Calu3 (cell line): ENCODE results near the gene MED27. TPM values are rescaled to one million over a fixed set of nuclear protein-coding genes. Genes with fewer than 3 reads are reported as not detected.

Experiments
- BruUV-seq: library from RNA; stranded (reverse); fragments of 400-500 nt; replicated peaks from 2 replicates; lab custom pipeline; 2021; lab: Mats Ljungman, UMichigan
- CTCF ChIA-PET: fragments of 300-600 bp; sonication (Branson Sonifier 250); formaldehyde crosslinking; loops from one replicate; lab custom pipeline; 2022; ENCODE audit warnings: antibody characterized with exemption; lab: Charles Lee
- DNase-seq: peaks from one replicate; pipeline ENCODE4 v3.0.0; 2022
- H3K27ac Mint-ChIP-seq: one replicate; pipeline ENCODE4 v1.8.0; 2022; ENCODE audit warnings: mixed read lengths; ENCODE audit not compliant: unreplicated experiment
- H3K27me3 Mint-ChIP-seq: one replicate; pipeline ENCODE4 v1.8.0; 2022; ENCODE audit warnings: mixed read lengths; ENCODE audit not compliant: unreplicated experiment
- H3K36me3 Mint-ChIP-seq: one replicate; pipeline ENCODE4 v1.8.0; 2022; ENCODE audit warnings: mild to moderate bottlenecking, moderate library complexity, mixed read lengths; ENCODE audit not compliant: insufficient read depth, unreplicated experiment
- H3K4me1 Mint-ChIP-seq: one replicate; pipeline ENCODE4 v1.8.0; 2022; ENCODE audit warnings: mild to moderate bottlenecking, low read depth, mixed read lengths; ENCODE audit not compliant: unreplicated experiment
- H3K4me3 Mint-ChIP-seq: one replicate; pipeline ENCODE4 v1.8.0; 2022; ENCODE audit warnings: mild to moderate bottlenecking, low read depth, moderate library complexity, mixed read lengths; ENCODE audit not compliant: unreplicated experiment
- H3K9me3 Mint-ChIP-seq: one replicate; pipeline ENCODE4 v1.8.0; 2022; ENCODE audit warnings: low read depth, mixed read lengths; ENCODE audit not compliant: unreplicated experiment
- CTCF ChIP-seq: fragments of 200-600 bp; IDR thresholded peaks from one replicate; pipeline ENCODE4 v1.8.0; 2022; ENCODE audit warnings: antibody characterized with exemption; ENCODE audit not compliant: unreplicated experiment
- intact Hi-C: fragments of 100-400 bp; cut with micrococcal nuclease; formaldehyde crosslinking; loops from one replicate; pipeline ENCODE4 v1.10.0; 2022; ENCODE audit not compliant: unreplicated experiment
- total RNA-seq: library from RNA; stranded (reverse); gene quantifications from 2 replicates; pipeline ENCODE4 v1.2.3, GENCODE V29; 2022

Gene MED27
- total RNA-seq, 1 experiment from 2014 or later, result 19.3 TPM

DNA sequence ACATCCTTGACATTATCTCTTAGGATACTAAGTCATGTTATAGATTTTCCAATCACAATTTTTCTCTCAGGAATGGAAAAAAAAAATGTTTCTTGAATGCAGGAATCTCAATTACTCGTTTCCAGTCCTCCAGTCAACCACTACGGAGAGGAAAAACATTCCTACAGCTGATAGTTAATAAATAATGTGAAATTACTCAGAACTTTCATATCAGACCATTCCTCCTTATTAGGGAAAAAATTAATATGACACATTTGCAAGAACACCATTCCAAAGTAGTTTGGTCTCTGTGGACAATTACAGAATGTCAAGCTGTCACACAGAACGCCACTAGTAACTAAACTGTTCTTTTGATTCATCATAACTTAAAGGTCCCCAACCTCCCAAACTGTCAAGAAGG lies 31.5 kb downstream of the MED27 start:
- no peak overlapping the region for H3K4me3 Mint-ChIP-seq
- H3K4me1 Mint-ChIP-seq, result no peaks in the 10 kb centered on the region
- intact Hi-C loops, result no loop called here
- no TSS peak for BruUV-seq
- no peak for TF ChIP-seq CTCF
- CTCF ChIA-PET, result no interaction called here
- no peak overlapping the region for H3K27ac Mint-ChIP-seq
- DNase-seq, result no peak
- no peaks in the 10 kb centered on the region for H3K36me3 Mint-ChIP-seq
- no peaks in the 10 kb centered on the region for H3K9me3 Mint-ChIP-seq
- H3K27me3 Mint-ChIP-seq, result no peaks in the 10 kb centered on the region

GRCh38 chr9:132046456-132046855 lies 33.2 kb downstream of the MED27 start:
- no TSS peak for BruUV-seq
- H3K9me3 Mint-ChIP-seq, result no peaks in the 10 kb centered on the region

DNA sequence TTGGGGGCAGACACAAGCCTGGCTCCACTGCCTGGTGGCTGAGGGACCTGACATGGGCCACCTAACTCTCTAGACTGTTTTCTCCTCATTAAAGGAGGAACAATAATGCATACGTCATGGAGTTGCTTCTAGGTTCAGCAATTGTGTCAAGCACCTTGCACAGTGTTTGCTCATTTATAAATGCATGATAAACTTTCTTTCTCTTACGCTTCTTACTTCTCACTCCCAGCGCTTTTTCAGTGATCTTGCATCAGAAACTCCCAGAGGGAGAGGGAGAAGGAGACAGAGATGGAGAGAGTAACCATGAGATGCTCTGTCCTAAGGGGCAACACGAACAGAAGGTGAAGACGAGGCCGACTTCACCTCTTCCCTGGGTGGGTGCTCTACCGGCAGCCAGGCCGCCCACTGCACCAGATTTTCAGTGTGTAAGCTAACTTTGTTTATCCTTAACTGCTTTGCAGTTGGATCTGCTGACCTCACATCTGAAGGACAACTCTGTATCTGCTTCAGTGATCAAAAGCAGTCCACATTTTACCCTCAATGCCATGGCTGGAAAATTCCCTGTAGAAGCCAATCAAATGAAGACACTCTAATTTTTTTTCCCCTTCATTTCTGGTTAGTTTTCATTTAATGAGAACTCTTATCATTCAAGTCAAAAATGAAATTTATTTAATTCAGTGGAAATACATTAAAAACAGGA lies 35.3 kb downstream of the MED27 start:
- Mint-ChIP-seq H3K4me1 (no peaks in the 10 kb centered on the region), H3K36me3 (no peaks in the 10 kb centered on the region), H3K27ac (no peak overlapping the region), H3K4me3 (no peak overlapping the region), H3K9me3 (no peaks in the 10 kb centered on the region), H3K27me3 (no peaks in the 10 kb centered on the region)
- no TSS peak for BruUV-seq
- TF ChIP-seq CTCF, result no peak
- DNase-seq, result no peak
- CTCF ChIA-PET, result no interaction called here
- intact Hi-C loops, result no loop called here

More at GRCh38 chr9:132046456-132046855, 33.2 kb downstream of the MED27 start:
- CTCF ChIA-PET, result no interaction called here
- Mint-ChIP-seq H3K36me3 (no peaks in the 10 kb centered on the region), H3K27ac (no peak overlapping the region), H3K4me1 (no peaks in the 10 kb centered on the region), H3K27me3 (no peaks in the 10 kb centered on the region), H3K4me3 (no peak overlapping the region)
- intact Hi-C loops, result no loop called here
- TF ChIP-seq CTCF, result no peak
- no peak for DNase-seq

GRCh38 chr9:132043708-132044107 lies 36.0 kb downstream of the MED27 start:
- Mint-ChIP-seq H3K27me3 (no peaks in the 10 kb centered on the region), H3K9me3 (no peaks in the 10 kb centered on the region), H3K4me1 (no peaks in the 10 kb centered on the region), H3K36me3 (no peaks in the 10 kb centered on the region), H3K27ac (no peak overlapping the region), H3K4me3 (no peak overlapping the region)
- no peak for TF ChIP-seq CTCF
- no TSS peak for BruUV-seq
- no peak for DNase-seq
- intact Hi-C loops, result no loop called here
- CTCF ChIA-PET, result interaction anchor here (0.8 kb wide), 1 partner anchor 17 kb away, joined by 3 read pairs; no protein-coding TSS in a partner anchor
